Large intestine (tissue), 3 donors: ENCODE data around the gene RASGRP3. TPM values are rescaled to one million over a fixed set of nuclear protein-coding genes. Genes with fewer than 3 reads are reported as not detected.
"Not testable (repeated sequence)": the region's sequence is repeated elsewhere in the genome, so short reads cannot be mapped to it uniquely, and the experiment has no call there.

ENCODE experiments used
- DNase-seq, 2 donors: peaks; one replicate each; pipeline versions ENCODE4 v3.0.0 to v3.0.0-alpha.2; 2013
- H3K27ac ChIP-seq: one replicate; pipeline ENCODE4 v1.5.1; 2013; ENCODE audit warnings: low read length
- H3K27me3 ChIP-seq: 2 replicates; pipeline ENCODE4 v1.6.1; 2013; ENCODE audit warnings: low read length; ENCODE audit not compliant: control insufficient read depth, insufficient read depth
- H3K36me3 ChIP-seq: 2 replicates; pipeline ENCODE4 v1.6.1; 2013; ENCODE audit warnings: low read length; ENCODE audit not compliant: control insufficient read depth, insufficient read depth
- H3K4me1 ChIP-seq: one replicate; pipeline ENCODE4 v1.6.1; 2013; ENCODE audit warnings: low read length; ENCODE audit not compliant: control insufficient read depth, insufficient read depth
- H3K4me3 ChIP-seq: one replicate; pipeline ENCODE4 v1.5.1; 2013; ENCODE audit warnings: low read length
- H3K9me3 ChIP-seq: one replicate; pipeline ENCODE4 v1.6.1; 2013; ENCODE audit warnings: mild to moderate bottlenecking, low read depth, low read length, moderate library complexity; ENCODE audit not compliant: control insufficient read depth
- WGBS: methylation state at CpG from one replicate; pipeline ENCODE4 v1.1.5; 2013; ENCODE audit warnings: low lambda C conversion rate; ENCODE audit not compliant: insufficient coverage; 5-methylcytosine and 5-hydroxymethylcytosine counted together
- polyA plus RNA-seq: library from polyadenylated mRNA; unstranded; fragments of 120-200 nt; gene quantifications from one replicate; pipeline ENCODE4 v1.2.1, GENCODE V29; 2013

RASGRP3 gene
- polyA plus RNA-seq, 1 donor: 11.2 TPM

DNA sequence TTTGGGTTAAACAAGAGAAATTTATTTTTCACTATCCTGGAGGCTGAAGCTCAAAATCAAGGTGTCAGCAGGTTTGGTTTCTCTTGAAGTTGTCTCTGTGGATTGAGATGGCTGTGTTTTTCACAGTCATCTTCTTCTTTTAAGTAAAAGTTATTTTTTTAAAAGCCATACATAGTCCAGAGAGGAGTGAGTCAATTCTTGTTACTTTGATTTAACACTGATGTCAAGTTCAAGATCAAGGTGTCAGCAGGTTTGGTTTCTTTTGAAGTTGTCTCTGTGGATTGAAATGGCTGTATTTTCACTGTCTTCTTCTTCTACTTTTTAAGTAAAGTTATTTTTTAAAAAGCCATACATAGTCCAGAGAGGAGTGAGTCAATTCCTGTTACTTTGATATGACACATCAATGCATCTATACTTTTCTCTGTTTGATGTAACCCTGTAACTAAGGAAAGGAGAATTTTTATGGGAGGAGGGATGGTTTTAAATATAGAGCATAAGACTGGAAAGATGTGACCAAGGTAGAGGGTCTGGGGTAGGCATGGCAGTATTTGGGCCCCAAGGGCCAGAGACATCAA is 22.5 kb upstream of the RASGRP3 start:
- Histone ChIP-seq H3K36me3 (no peaks in the 10 kb centered on the region), H3K27ac (no peak overlapping the region), H3K27me3 (no peaks in the 10 kb centered on the region), H3K4me3 (no peak overlapping the region), H3K4me1 (no peaks in the 10 kb centered on the region), H3K9me3 (no peaks in the 10 kb centered on the region)
- no peak for DNase-seq

DNA sequence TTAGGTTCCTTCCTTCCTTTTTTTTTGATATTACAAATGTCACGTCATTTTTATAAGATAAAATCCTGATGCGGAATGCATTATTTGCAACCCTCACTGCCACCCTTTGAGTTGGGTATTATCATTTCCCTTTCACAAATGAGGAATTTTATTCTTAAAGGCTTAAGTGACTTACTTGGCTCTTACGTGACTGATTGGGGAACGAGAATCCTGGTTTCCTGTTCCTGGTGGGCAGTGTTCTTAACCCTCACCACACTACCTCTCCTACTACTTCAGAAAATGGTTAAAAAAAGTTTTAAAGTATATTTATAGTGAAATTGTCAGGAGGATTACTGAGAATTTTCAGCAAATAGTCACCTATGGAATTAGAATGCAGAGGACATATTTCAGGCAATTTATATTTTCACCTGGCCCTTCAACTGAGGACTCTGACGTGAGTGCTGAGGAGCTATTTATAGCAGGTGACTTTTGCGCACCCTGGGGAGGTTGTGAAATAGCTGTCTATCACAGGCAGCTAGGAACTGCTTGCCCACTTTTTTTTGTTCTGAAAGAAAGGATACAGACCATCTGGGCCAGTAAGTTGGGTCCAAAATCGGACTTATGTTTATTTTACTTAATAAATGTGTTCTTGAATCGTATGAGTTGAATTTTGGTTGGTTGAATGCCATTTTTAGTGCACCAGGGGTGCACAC is 18.7 kb upstream of the RASGRP3 start:
- Histone ChIP-seq H3K4me3 (no peak overlapping the region), H3K27ac (no peak overlapping the region), H3K27me3 (no peaks in the 10 kb centered on the region), H3K36me3 (no peaks in the 10 kb centered on the region), H3K4me1 (no peaks in the 10 kb centered on the region), H3K9me3 (no peaks in the 10 kb centered on the region)
- peak; percentile 42 to 51 for DNase-seq
- 50% methylated on average over 2 of the region's 8 CpGs for WGBS

DNA sequence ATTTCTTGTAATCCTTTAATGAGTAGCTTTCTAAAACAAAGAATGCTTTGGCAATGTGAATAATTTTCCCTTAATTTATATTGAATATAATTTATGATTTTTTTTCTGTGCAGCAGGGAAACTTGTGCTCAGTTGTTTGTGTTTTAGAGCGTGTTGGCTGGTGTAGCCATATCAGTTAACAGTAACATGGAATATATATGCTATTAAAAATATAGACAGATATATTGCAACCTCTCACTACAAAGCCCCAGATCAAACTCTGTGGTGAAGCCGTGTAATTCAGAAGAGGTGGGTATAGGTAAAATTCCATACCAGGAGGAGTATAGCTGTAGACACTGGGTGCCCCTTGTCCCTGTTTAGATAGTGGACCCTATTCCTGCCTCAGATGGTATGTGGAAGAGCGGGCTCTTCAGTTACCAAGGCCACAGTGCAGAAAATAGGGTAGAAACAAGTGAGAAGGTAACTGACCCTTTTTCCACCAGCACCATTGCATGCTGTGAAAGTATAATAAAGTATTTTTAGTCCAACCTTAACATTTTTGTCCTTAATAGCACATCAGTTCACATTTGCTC is 18.1 kb upstream of the RASGRP3 start:
- H3K27ac ChIP-seq: no peak overlapping the region

DNA sequence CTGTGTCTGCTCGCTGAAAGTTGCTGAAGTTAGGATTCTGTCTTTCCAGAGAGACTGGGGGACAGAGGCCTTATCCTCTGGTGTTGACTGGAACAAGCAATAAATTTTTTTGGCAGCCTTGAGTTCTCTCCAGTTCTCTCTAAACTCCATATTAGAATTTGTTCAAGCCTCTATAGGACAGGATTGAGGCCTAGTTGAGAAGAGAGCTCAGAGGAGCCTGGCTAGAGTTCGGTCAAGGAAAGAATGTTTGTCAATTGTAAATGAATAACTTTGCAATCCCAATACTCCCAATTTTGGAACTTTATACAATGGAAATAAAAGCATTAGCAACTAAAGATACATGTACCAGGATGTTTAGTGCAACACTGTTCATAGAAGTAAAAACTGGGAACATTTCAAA is 16.7 kb upstream of the RASGRP3 start:
- H3K9me3 ChIP-seq: no peaks in the 10 kb centered on the region
- no peak overlapping the region for H3K4me3 ChIP-seq
- no peak overlapping the region for H3K27ac ChIP-seq
- no CpG with 5 or more reads among the region's 2 CpGs for WGBS
- H3K36me3 ChIP-seq: no peaks in the 10 kb centered on the region
- H3K27me3 ChIP-seq: no peaks in the 10 kb centered on the region
- no peak for DNase-seq
- H3K4me1 ChIP-seq: no peaks in the 10 kb centered on the region

More for the DNA sequence above, 18.1 kb upstream of the RASGRP3 start:
- Histone ChIP-seq H3K27me3 (no peaks in the 10 kb centered on the region), H3K4me1 (no peaks in the 10 kb centered on the region), H3K4me3 (no peak overlapping the region), H3K36me3 (no peaks in the 10 kb centered on the region), H3K9me3 (no peaks in the 10 kb centered on the region)
- no CpG with 5 or more reads among the region's 3 CpGs for WGBS
- DNase-seq: no peak

DNA sequence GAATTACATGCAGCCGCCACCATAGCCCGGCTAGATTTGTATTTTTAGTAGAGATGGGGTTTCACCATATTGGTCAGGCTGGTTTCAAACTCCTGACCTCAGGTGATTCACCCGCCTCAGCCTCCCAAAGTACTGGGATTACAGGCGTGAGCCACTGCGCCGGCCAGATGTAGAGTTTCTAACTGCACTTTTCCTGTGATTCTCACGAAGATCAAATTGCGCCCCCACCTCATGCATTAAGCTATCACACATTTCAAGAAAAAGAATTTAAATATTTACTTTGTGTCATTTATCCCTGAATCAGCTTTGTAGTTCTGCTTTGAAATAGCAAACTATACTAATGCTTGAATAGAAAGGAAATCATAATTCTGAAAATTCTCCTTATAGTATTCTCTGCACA is 13.9 kb upstream of the RASGRP3 start:
- H3K4me1 ChIP-seq, H3K27ac ChIP-seq, H3K9me3 ChIP-seq, H3K27me3 ChIP-seq, DNase-seq, H3K36me3 ChIP-seq, H3K4me3 ChIP-seq: not testable (repeated sequence)
- 60% methylated on average over 1 of the region's 8 CpGs for WGBS

DNA sequence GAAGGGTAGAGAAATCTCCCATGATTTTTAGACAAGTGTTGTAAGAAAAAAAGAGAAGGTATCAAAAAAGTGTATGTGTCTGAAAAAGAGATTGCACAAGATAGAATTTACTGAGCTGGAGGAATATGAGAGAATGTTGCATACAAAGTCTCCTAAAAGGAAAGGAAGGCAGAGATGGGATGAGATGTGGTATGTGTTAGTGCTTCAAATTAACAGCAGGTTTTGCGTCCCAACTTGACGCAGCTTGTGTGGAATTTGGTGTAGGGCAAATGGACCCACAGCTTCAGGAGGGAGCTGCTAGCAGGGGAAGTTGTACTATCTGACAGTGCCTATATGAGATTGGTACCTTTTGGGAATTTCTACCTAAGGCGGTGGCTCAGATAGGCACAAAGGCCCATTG is 9.0 kb upstream of the RASGRP3 start:
- Histone ChIP-seq H3K36me3 (no peaks in the 10 kb centered on the region), H3K9me3 (no peaks in the 10 kb centered on the region), H3K27me3 (no peaks in the 10 kb centered on the region), H3K4me1 (no peaks in the 10 kb centered on the region), H3K27ac (no peak overlapping the region), H3K4me3 (no peak overlapping the region)
- WGBS: no CpG with 5 or more reads among the region's 3 CpGs
- no peak for DNase-seq

DNA sequence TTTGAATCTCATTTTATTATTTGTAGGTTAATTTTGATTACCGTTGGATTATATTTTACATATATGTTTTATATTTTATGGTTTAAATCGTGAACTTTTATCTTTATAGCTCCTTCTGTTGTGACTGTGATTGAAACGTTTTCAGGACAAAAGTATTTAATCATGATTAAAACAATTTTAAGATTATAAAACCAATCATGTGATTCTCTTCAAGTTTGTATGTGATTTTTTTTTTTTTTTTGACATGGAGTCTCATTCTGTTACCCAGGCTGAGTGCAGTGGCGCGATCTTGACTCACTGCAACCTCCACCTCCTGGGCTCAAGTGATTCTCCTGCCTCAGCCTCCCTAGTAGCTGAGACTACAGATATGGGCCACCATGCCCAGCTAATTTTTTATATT is 7.2 kb upstream of the RASGRP3 start:
- H3K36me3 ChIP-seq: no peaks in the 10 kb centered on the region
- 68% methylated on average over 3 of the region's 5 CpGs for WGBS
- H3K4me3 ChIP-seq: no peak overlapping the region
- no peaks in the 10 kb centered on the region for H3K9me3 ChIP-seq
- no peak overlapping the region for H3K27ac ChIP-seq
- no peaks in the 10 kb centered on the region for H3K4me1 ChIP-seq
- H3K27me3 ChIP-seq: no peaks in the 10 kb centered on the region
- DNase-seq: no peak

DNA sequence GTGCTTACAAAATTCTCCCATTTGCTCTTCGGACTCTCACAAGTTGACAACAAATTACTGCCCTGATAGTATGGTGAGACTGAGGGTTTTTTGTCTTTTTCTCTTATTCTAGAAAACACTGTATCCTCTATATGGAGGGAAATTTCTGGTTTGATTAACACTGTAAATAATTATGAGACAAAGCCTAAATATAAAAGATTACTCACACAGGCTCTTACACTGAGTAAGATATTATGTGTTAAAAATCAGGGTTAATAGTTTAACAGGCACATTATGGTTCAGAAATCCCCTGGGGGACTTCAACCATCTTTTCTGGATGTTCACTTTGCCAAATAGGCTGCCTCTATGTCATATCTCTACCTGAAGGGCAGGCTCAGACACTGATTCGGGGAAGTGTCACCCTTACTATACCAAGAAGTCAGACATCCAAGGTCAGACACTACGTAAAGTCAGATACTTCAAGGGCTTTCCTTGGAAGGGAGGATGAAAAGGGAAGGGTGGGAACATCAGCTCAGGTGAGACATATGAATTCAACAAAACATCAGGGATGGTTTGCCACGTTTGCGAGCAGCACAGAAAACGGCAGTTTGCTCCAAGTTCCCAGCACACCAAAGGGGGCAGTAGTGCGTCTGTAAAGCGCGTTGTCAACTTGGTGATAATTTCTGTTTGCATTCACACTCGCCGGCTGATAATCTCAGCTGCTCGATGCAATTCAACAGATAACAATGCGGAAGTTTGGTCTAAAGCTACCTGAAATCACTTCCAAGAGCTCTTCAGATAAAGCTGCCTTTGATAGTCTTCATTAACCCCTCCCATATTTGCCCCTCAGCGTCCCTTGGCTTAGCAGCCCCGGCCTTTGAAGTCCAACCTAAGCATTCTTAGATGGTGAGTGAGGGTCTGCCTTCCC is 972 bp upstream of the RASGRP3 start:
- Histone ChIP-seq H3K27ac (peak overlapping the region; percentile 86), H3K9me3 (no peaks in the 10 kb centered on the region), H3K4me1 (peaks cover 18% of the 10 kb centered on the region), H3K4me3 (peak overlapping the region; percentile 55), H3K36me3 (no peaks in the 10 kb centered on the region), H3K27me3 (peaks cover 8% of the 10 kb centered on the region)
- DNase-seq: peak; percentile 86 to 89
- 83% methylated on average over 1 of the region's 15 CpGs for WGBS

DNA sequence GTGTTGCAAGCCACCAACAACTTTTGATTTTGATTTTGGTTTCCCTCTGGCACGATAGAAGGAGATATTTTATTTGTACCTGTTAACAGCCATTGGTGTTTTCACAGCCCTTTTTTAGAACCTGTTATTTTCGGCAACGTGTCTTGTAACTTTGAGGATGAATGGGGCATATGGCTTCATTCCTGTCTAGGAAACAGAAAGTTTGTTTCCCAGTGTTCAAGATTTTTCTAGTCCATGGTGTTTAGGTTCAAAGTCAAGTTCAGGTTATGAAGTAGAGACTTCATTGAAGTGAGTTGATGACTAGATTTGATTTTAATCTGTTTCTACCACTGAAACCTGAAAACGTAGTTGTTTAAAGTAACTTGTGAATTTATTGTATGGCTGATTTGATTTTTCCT is 343 bp downstream of the RASGRP3 start:
- 39% methylated on average over 4 of the region's 4 CpGs for WGBS
- Histone ChIP-seq H3K4me1 (peaks cover 18% of the 10 kb centered on the region), H3K9me3 (no peaks in the 10 kb centered on the region), H3K27me3 (peaks cover 8% of the 10 kb centered on the region), H3K27ac (peak overlapping the region; percentile 86), H3K4me3 (peak overlapping the region; percentile 55), H3K36me3 (no peaks in the 10 kb centered on the region)
- DNase-seq: no peak
